HepG2 (cell line): ENCODE measurements around the gene TBL2. TPM values are rescaled to one million over a fixed set of nuclear protein-coding genes. Genes with fewer than 3 reads are reported as not detected.

ENCODE experiments used
- ESRRA ChIP-seq: sonication (generic); formaldehyde crosslinking; IDR thresholded peaks from 2 replicates; pipeline ENCODE4 v1.5.1; 2020; ENCODE audit warnings: mild to moderate bottlenecking, low read depth, missing genetic modification reagents
- ETV5 ChIP-seq: IDR thresholded peaks from 2 replicates; pipeline ENCODE4 v1.6.1; 2018; ENCODE audit warnings: missing biosample characterization, missing genetic modification reagents, inconsistent platforms, borderline replicate concordance
- GTF2F1 ChIP-seq: fragments of 150-350 bp; IDR thresholded peaks from 2 replicates; pipeline ENCODE4 v1.6.1; 2014; ENCODE audit warnings: low read length
- MAX ChIP-seq: IDR thresholded peaks from 2 replicates; pipeline ENCODE4 v1.6.1; 2012; ENCODE audit warnings: inconsistent platforms
- MAZ ChIP-seq, 2 experiments: sonication (generic) in 1 of 2; formaldehyde crosslinking in 1 of 2; IDR thresholded peaks; 2 replicates each; pipeline versions ENCODE4 v1.5.0 to v1.6.1; 2012 to 2020; ENCODE audit warnings: low read depth in 2 of 2, mild to moderate bottlenecking in 2 of 2, borderline replicate concordance in 1 of 2, improper control_type of control experiment in 1 of 2, low read length in 1 of 2, missing genetic modification reagents in 1 of 2, moderate library complexity in 1 of 2
- NBN ChIP-seq: fragments of 450-650 bp; conservative IDR thresholded peaks from 2 replicates; pipeline ENCODE4 v1.6.1; 2017
- PITX1 ChIP-seq: sonication (generic); formaldehyde crosslinking; IDR thresholded peaks from 2 replicates; pipeline ENCODE4 v1.5.1; 2020; ENCODE audit warnings: mild to moderate bottlenecking, missing genetic modification reagents
- REXO4 ChIP-seq: sonication (generic); formaldehyde crosslinking; IDR thresholded peaks from 2 replicates; pipeline ENCODE4 v1.8.0; 2022; ENCODE audit warnings: missing genetic modification reagents, mild to moderate bottlenecking, borderline replicate concordance
- RNF219 ChIP-seq: sonication (generic); formaldehyde crosslinking; IDR thresholded peaks from 2 replicates; pipeline ENCODE4 v1.5.0; 2020; ENCODE audit warnings: mild to moderate bottlenecking, missing genetic modification reagents
- U2AF1 ChIP-seq: fragments of 200-400 bp; formaldehyde crosslinking; optimal IDR thresholded peaks from 2 replicates; pipeline ENCODE3; 2017; ENCODE audit warnings: mild to moderate bottlenecking, low read depth, low read length
- ZNF12 ChIP-seq: sonication (generic); formaldehyde crosslinking; IDR thresholded peaks from 2 replicates; pipeline ENCODE4 v1.5.0; 2020; ENCODE audit warnings: missing genetic modification reagents
- ZNF841 ChIP-seq: sonication (generic); formaldehyde crosslinking; IDR thresholded peaks from 2 replicates; pipeline ENCODE4 v1.8.1; 2023; ENCODE audit warnings: missing genetic modification reagents, borderline replicate concordance
- ZNF879 ChIP-seq: sonication (generic); formaldehyde crosslinking; IDR thresholded peaks from 2 replicates; pipeline ENCODE4 v1.8.1; 2023; ENCODE audit warnings: missing genetic modification reagents
- polyA plus RNA-seq, 8 experiments: library from polyadenylated mRNA; depleted of rRNA in 3 of 8; stranded (reverse) in 7 of 8; unstranded in 1 of 8; fragments of >200 nt; fragmentation: Illumina TruSeq in 4 of 8; extraction: Trizol in 4 of 8; gene quantifications; 2 replicates each; pipeline versions ENCODE4 v1.2.1 to v1.2.3, GENCODE V29; 2011 to 2016; ENCODE audit warnings: low read depth in 4 of 8, missing spikeins in 1 of 8, mixed read lengths in 1 of 8; ENCODE audit not compliant: insufficient read depth in 1 of 8
- total RNA-seq, 5 experiments: library from RNA; depleted of rRNA; stranded (reverse); fragments of >200 nt; fragmentation: Illumina TruSeq; extraction: Trizol; gene quantifications; 2 replicates each; pipeline ENCODE4 v1.2.3, GENCODE V29; 2016; ENCODE audit warnings: low read depth in 1 of 5
- TF ChIP-seq, protein P1 (sequence below): sonication (generic); formaldehyde crosslinking; IDR thresholded peaks from 2 replicates; pipeline ENCODE4 v1.5.1; 2020; ENCODE audit warnings: mild to moderate bottlenecking, missing genetic modification reagents, borderline replicate concordance
- TF ChIP-seq, protein P2 (sequence below), 2 experiments: fragments of 450-650 bp in 1 of 2; sonication (generic) in 1 of 2; formaldehyde crosslinking; IDR thresholded peaks; 2 replicates each; pipeline versions ENCODE4 v1.5.0 to v1.8.0; 2020 to 2022; ENCODE audit warnings: mild to moderate bottlenecking in 1 of 2, missing genetic modification reagents in 1 of 2

The TBL2 gene
- total and polyA plus RNA-seq, 2 of the 13 experiments (the other 11 are each of a cell fraction or from before 2014, with no cell fraction given), result 43.4 to 47.2 TPM

DNA sequence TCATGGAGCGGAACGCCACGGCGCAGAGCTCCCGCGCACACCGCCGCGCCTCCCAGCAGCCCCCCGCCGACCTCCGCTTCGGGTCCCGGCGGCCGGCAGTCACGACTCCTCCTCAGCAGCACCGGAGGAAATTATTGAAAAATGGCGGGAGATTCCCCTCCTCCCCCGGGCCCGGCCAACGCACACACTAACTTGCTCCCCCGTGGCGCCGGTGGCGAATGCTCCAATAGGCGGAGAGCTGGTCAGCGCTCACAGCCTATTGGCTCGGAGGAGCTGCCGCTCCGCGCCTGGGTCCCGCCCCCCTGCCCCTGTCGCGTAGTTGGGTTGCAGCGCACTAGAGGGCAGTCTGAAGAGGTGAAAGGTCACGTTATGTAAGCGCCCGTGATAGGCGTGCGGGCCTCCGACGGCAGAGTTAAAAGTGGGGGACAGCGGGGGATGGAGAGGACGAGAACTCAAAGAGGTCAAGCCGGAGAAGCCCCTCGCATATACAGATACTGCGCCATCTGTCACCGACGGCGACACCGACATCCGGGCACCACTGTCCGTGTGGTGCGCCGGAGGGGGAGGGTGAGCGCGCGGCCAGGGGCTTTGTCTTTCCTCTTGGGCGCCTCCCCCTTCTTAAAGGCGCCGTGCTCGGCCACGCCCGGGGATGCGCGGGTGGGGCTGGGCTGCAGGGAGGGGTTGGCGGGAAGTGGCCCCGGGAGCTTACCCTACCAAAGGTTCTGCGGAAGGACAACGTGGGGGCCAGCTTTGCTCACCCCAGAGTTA lies 56.1 kb downstream of the TBL2 start, which contains the start of gene BAZ1B (continued):
- TF ChIP-seq, protein P1, sequence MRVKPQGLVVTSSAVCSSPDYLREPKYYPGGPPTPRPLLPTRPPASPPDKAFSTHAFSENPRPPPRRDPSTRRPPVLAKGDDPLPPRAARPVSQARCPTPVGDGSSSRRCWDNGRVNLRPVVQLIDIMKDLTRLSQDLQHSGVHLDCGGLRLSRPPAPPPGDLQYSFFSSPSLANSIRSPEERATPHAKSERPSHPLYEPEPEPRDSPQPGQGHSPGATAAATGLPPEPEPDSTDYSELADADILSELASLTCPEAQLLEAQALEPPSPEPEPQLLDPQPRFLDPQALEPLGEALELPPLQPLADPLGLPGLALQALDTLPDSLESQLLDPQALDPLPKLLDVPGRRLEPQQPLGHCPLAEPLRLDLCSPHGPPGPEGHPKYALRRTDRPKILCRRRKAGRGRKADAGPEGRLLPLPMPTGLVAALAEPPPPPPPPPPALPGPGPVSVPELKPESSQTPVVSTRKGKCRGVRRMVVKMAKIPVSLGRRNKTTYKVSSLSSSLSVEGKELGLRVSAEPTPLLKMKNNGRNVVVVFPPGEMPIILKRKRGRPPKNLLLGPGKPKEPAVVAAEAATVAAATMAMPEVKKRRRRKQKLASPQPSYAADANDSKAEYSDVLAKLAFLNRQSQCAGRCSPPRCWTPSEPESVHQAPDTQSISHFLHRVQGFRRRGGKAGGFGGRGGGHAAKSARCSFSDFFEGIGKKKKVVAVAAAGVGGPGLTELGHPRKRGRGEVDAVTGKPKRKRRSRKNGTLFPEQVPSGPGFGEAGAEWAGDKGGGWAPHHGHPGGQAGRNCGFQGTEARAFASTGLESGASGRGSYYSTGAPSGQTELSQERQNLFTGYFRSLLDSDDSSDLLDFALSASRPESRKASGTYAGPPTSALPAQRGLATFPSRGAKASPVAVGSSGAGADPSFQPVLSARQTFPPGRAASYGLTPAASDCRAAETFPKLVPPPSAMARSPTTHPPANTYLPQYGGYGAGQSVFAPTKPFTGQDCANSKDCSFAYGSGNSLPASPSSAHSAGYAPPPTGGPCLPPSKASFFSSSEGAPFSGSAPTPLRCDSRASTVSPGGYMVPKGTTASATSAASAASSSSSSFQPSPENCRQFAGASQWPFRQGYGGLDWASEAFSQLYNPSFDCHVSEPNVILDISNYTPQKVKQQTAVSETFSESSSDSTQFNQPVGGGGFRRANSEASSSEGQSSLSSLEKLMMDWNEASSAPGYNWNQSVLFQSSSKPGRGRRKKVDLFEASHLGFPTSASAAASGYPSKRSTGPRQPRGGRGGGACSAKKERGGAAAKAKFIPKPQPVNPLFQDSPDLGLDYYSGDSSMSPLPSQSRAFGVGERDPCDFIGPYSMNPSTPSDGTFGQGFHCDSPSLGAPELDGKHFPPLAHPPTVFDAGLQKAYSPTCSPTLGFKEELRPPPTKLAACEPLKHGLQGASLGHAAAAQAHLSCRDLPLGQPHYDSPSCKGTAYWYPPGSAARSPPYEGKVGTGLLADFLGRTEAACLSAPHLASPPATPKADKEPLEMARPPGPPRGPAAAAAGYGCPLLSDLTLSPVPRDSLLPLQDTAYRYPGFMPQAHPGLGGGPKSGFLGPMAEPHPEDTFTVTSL (CRISPR knock-in tag), result no peak
- TF ChIP-seq ZNF841 (CRISPR knock-in tag) (no peak), ZNF12 (CRISPR knock-in tag) (no peak), PITX1 (CRISPR knock-in tag) (peak; percentile 76; the same call in 1 of the 2 replicates), RNF219 (CRISPR knock-in tag) (no peak; the same call in 1 of the 2 replicates), ETV5 (CRISPR knock-in tag) (peak; percentile 35), MAX (peak; percentile 82), MAZ (IDR thresholded peaks at IDR 0.05; ENCODE audit: borderline replicate concordance, low read depth, low read length) (peak; percentile 71; the same call in 1 of the 2 replicates), MAZ (CRISPR knock-in tag; IDR thresholded peaks at IDR 0.05; ENCODE audit: low read depth) (peak; percentile 79), U2AF1 (peak; percentile 69), GTF2F1 (no peak), ESRRA (CRISPR knock-in tag) (peak; percentile 71), NBN (no peak), REXO4 (no peak), ZNF879 (CRISPR knock-in tag) (no peak)
- TF ChIP-seq, protein P2, sequence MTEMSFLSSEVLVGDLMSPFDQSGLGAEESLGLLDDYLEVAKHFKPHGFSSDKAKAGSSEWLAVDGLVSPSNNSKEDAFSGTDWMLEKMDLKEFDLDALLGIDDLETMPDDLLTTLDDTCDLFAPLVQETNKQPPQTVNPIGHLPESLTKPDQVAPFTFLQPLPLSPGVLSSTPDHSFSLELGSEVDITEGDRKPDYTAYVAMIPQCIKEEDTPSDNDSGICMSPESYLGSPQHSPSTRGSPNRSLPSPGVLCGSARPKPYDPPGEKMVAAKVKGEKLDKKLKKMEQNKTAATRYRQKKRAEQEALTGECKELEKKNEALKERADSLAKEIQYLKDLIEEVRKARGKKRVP (CRISPR knock-in tag; IDR thresholded peaks at IDR 0.05), result no peak
